Ishikawa (cell line): ENCODE data around the gene ST7.

Source experiments
- CEBPB ChIP-seq: IDR thresholded peaks from 2 replicates; pipeline ENCODE4 v1.6.1; 2012
- CREB1 ChIP-seq: IDR thresholded peaks from 2 replicates; pipeline ENCODE4 v1.6.1; 2012; ENCODE audit warnings: low read depth
- EGR1 ChIP-seq: IDR thresholded peaks from 2 replicates; pipeline ENCODE4 v1.6.1; 2012
- EP300 ChIP-seq: IDR thresholded peaks from 2 replicates; pipeline ENCODE4 v1.6.1; 2012; ENCODE audit warnings: borderline replicate concordance
- FOXM1 ChIP-seq: IDR thresholded peaks from 2 replicates; pipeline ENCODE4 v1.6.1; 2012; ENCODE audit warnings: low read depth, borderline replicate concordance
- NFIC ChIP-seq: IDR thresholded peaks from 2 replicates; pipeline ENCODE4 v1.6.1; 2012
- RAD21 ChIP-seq: IDR thresholded peaks from 2 replicates; pipeline ENCODE4 v1.6.1; 2012; ENCODE audit warnings: low read depth
- TAF1 ChIP-seq: IDR thresholded peaks from 2 replicates; pipeline ENCODE4 v1.6.1; 2012; ENCODE audit warnings: low read depth, mild to moderate bottlenecking
- TCF12 ChIP-seq: IDR thresholded peaks from 2 replicates; pipeline ENCODE4 v1.6.1; 2012; ENCODE audit warnings: low read depth
- TEAD4 ChIP-seq: IDR thresholded peaks from 2 replicates; pipeline ENCODE4 v1.6.1; 2012
- YY1 ChIP-seq: IDR thresholded peaks from 2 replicates; pipeline ENCODE4 v1.6.1; 2012; ENCODE audit warnings: low read depth
- ZBTB7A ChIP-seq: IDR thresholded peaks from 2 replicates; pipeline ENCODE4 v1.6.1; 2012; ENCODE audit warnings: low read depth
- TF ChIP-seq, protein P1 (sequence below): IDR thresholded peaks from 2 replicates; pipeline ENCODE4 v1.6.1; 2012
- TF ChIP-seq, protein P2 (sequence below): IDR thresholded peaks from 2 replicates; pipeline ENCODE4 v1.6.1; 2012; ENCODE audit warnings: low read depth, mild to moderate bottlenecking
- TF ChIP-seq, protein P3 (sequence below): IDR thresholded peaks from 2 replicates; pipeline ENCODE4 v1.6.1; 2012

The ST7 gene

DNA sequence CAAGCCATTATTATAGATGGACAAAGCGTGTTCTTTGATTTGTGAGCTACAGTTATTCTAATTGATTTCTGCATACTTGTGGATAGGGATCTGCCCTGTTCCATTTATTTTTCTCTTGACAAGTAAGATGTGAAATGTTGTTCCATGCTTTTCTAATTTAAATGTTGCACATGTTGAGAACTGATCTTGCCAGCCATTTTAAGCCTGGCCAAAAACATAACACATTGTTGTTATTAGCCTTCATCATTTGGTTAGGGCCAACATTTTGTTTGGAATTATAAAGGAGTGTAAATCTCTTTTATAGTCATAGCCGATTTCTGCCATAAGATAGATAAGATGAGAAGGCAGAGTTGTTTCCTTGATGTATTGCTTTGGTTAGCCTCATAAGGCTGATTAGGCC lies 252.6 kb downstream of the ST7 start:
- TF ChIP-seq, protein P1, sequence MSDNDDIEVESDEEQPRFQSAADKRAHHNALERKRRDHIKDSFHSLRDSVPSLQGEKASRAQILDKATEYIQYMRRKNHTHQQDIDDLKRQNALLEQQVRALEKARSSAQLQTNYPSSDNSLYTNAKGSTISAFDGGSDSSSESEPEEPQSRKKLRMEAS, result no peak
- TF ChIP-seq CEBPB (no peak), ZBTB7A (no peak), CREB1 (no peak), NFIC (no peak)
- TF ChIP-seq, protein P2, sequence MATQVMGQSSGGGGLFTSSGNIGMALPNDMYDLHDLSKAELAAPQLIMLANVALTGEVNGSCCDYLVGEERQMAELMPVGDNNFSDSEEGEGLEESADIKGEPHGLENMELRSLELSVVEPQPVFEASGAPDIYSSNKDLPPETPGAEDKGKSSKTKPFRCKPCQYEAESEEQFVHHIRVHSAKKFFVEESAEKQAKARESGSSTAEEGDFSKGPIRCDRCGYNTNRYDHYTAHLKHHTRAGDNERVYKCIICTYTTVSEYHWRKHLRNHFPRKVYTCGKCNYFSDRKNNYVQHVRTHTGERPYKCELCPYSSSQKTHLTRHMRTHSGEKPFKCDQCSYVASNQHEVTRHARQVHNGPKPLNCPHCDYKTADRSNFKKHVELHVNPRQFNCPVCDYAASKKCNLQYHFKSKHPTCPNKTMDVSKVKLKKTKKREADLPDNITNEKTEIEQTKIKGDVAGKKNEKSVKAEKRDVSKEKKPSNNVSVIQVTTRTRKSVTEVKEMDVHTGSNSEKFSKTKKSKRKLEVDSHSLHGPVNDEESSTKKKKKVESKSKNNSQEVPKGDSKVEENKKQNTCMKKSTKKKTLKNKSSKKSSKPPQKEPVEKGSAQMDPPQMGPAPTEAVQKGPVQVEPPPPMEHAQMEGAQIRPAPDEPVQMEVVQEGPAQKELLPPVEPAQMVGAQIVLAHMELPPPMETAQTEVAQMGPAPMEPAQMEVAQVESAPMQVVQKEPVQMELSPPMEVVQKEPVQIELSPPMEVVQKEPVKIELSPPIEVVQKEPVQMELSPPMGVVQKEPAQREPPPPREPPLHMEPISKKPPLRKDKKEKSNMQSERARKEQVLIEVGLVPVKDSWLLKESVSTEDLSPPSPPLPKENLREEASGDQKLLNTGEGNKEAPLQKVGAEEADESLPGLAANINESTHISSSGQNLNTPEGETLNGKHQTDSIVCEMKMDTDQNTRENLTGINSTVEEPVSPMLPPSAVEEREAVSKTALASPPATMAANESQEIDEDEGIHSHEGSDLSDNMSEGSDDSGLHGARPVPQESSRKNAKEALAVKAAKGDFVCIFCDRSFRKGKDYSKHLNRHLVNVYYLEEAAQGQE, result no peak
- TF ChIP-seq, protein P3, sequence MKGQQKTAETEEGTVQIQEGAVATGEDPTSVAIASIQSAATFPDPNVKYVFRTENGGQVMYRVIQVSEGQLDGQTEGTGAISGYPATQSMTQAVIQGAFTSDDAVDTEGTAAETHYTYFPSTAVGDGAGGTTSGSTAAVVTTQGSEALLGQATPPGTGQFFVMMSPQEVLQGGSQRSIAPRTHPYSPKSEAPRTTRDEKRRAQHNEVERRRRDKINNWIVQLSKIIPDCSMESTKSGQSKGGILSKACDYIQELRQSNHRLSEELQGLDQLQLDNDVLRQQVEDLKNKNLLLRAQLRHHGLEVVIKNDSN, result no peak

DNA sequence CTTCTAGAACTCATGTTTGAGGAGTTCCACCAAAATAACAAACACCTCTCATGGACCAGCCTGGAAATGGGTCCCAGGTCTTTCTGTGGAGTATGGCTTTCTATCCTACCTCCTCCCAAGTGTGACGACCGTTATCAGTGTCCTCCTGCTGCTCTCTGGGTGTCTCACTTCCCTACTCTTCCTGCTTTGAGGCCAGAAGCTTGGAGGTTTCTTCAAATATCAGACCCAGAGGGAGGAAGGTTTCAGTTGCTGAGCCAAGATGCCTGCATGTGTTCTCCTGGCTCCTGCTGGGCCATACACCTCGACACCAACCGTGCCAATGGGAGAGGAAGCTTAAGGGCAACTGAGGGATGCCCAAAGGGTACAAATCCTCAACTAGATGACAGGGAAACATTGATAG lies 255.0 kb downstream of the ST7 start:
- TF ChIP-seq YY1 (no peak), NFIC (no peak), TCF12 (no peak), RAD21 (no peak), TEAD4 (no peak), EP300 (no peak), ZBTB7A (no peak), TAF1 (no peak), EGR1 (no peak), FOXM1 (no peak), CREB1 (no peak)
- TF ChIP-seq, protein P2, result no peak
- TF ChIP-seq, protein P3, result no peak

DNA sequence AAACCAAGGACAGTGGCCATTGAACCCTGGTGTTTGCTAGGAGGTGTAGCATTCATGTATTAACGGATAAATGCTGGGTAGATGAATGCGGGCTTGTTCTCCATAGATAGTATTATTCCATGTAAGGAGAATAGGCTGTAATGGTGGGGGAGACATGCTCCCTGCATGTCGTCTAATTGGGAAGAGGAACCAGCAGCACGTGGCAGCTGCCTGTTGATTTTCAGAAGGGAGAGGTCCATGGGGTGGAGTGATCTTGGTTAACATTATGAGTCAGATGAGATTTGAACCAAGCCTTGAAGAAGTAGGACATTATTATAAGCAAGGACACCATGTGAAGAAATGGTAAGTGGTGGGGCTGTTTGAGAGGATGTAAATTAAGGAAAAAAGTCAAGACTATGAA lies 257.1 kb downstream of the ST7 start:
- no peak for TF ChIP-seq FOXM1
- no peak for TF ChIP-seq TCF12
- TF ChIP-seq, protein P1, result no peak
- TF ChIP-seq EGR1, result no peak
- no peak for TF ChIP-seq ZBTB7A
- no peak for TF ChIP-seq RAD21
- TF ChIP-seq NFIC, result no peak
- TF ChIP-seq CEBPB, result no peak
- TF ChIP-seq, protein P3, result no peak
- TF ChIP-seq, protein P2, result no peak
- no peak for TF ChIP-seq TEAD4
- TF ChIP-seq CREB1, result no peak
- no peak for TF ChIP-seq EP300
- TF ChIP-seq TAF1, result no peak
- TF ChIP-seq YY1, result no peak

DNA sequence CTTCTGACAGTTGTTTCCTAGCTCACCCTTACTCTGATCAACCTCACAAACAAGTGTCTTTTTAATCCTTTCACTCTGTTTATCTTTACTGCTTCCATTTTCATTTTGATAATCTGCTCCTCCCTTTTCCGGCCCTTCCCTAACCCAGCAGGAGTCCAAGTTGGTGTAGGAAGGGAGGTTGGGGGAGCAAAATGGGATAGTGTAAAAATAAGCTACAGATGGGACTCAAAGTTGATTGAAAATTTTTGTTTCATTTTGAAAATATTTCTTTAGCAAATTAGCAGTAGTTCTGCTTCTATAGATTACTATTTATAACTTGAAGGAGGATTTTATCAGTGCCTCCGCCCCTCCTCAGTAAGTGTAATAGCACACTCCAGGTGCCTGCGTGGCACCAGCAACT lies 257.6 kb downstream of the ST7 start:
- TF ChIP-seq CREB1 (no peak), TEAD4 (no peak)

DNA sequence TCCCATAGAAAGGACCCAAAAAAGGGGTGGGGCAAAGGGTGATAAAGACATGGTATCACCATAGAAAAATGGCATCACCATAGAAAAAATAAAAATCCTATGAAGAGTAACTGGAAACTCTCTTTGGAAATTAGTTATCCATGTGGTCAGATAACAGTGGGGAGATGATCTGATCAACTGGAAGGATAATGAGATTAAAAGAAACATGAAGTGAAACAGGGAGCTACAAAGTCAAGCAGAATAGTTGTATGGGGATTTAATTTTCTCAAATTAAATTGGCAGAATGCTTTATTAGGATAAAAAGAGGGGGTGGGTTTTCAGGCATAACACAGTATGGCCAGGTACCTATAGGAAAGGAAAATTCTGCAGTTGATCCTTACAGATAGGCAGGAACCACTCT lies 258.3 kb downstream of the ST7 start:
- TF ChIP-seq RAD21 (no peak), CREB1 (no peak), NFIC (no peak), TEAD4 (no peak), TCF12 (no peak)
